Heart left ventricle (tissue), 13 donors: ENCODE measurements around the gene SLC5A10.

Experiments
- CTCF ChIP-seq, 12 donors: fragments of 200-600 bp; sonication (generic) in 4 of 12; IDR thresholded peaks; one replicate each; pipeline versions ENCODE4 v1.5.0 to v1.8.0; 2018 to 2022; ENCODE audit warnings: antibody characterized with exemption in 12 of 12, mild to moderate bottlenecking in 5 of 12
- POLR2A ChIP-seq, 2 donors: fragments of 450-650 bp; IDR thresholded peaks; one replicate each; pipeline ENCODE4 v1.6.1; 2017; ENCODE audit warnings: antibody characterized with exemption in 2 of 2, mild to moderate bottlenecking in 2 of 2, moderate library complexity in 2 of 2
- donor health status: ischemic (EF 13 %, LVEDD 7.1; RV severe dilation, severe dysfunction).
- donor health status: DM: no; HTN: yes; CAD: no.
- donor health status: DM: no; HTN: no; CAD: no.
- donor health status: ischemic (EF 25% LVEDD 6.9; RV normal size, moderate dysfunction).
- donor health status: ischemic (EF 25% LVEDD 5.7; RV mildly dilated, moderate dysfunction).
- donor health status: ischemic (EF 35%, LVEDD 5.7; RV mildly dilated, moderate dysfunction).
- donor health status: nonischemic (EF 11% LVEDD 7.7; RV severe dilation, severe dysfunction).
- donor health status: DM: yes; HTN: yes; CAD: no.
- donor health status: PGD.
- donor health status: ischemic (EF 29% LVEDD 5.4; RV normal size, mild dysfunction).
- donor health status: nonischemic (EF 23%, LVEDD 6.1; RV moderate dilation, normal function).

GRCh38 chr17:18999911-19000310, 47.9 kb downstream of the SLC5A10 start:
- TF ChIP-seq CTCF (IDR thresholded peaks at IDR 0.05) (no peak), POLR2A (IDR thresholded peaks at IDR 0.05) (no peak)
